Body of pancreas (tissue), 4 donors: ENCODE measurements around the gene SALL4.

Source experiments
- POLR2A ChIP-seq, 3 donors: fragments of 450-650 bp; IDR thresholded peaks; one replicate each; pipeline ENCODE4 v1.6.1; 2016; ENCODE audit warnings: antibody characterized with exemption in 3 of 3, mild to moderate bottlenecking in 2 of 3
- TF ChIP-seq, protein P1 (sequence below), 7 experiments: fragments of 450-650 bp in 4 of 7; fragments of 200-600 bp in 3 of 7; sonication (generic) in 3 of 7; IDR thresholded peaks; one replicate each; pipeline ENCODE4 v1.5.1; 2016 to 2019; ENCODE audit warnings: antibody characterized with exemption in 7 of 7

- TF ChIP-seq, protein P1, sequence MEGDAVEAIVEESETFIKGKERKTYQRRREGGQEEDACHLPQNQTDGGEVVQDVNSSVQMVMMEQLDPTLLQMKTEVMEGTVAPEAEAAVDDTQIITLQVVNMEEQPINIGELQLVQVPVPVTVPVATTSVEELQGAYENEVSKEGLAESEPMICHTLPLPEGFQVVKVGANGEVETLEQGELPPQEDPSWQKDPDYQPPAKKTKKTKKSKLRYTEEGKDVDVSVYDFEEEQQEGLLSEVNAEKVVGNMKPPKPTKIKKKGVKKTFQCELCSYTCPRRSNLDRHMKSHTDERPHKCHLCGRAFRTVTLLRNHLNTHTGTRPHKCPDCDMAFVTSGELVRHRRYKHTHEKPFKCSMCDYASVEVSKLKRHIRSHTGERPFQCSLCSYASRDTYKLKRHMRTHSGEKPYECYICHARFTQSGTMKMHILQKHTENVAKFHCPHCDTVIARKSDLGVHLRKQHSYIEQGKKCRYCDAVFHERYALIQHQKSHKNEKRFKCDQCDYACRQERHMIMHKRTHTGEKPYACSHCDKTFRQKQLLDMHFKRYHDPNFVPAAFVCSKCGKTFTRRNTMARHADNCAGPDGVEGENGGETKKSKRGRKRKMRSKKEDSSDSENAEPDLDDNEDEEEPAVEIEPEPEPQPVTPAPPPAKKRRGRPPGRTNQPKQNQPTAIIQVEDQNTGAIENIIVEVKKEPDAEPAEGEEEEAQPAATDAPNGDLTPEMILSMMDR (IDR thresholded peaks at IDR 0.05): no peak
- TF ChIP-seq POLR2A (IDR thresholded peaks at IDR 0.05): no peak
Observed at GRCh38 chr20:51758978-51759544, 43.3 kb downstream of the SALL4 start.
